Parathyroid adenoma (tissue), 2 donors: ENCODE measurements around the gene DPH7.

Experiments
- H2AFZ ChIP-seq: fragments of 300-600 bp; sonication (generic); one replicate; pipeline ENCODE4 v1.7.0; 2017; ENCODE audit warnings: antibody characterized with exemption, mild to moderate bottlenecking
- H3K27ac ChIP-seq: fragments of 300-600 bp; sonication (generic); one replicate; pipeline ENCODE4 v1.7.0; 2017
- H3K27me3 ChIP-seq: fragments of 300-600 bp; sonication (generic); one replicate; pipeline ENCODE4 v1.7.0; 2017; ENCODE audit warnings: low read length; ENCODE audit not compliant: control insufficient read depth, insufficient read depth
- H3K36me3 ChIP-seq: fragments of 300-600 bp; sonication (generic); one replicate; pipeline ENCODE4 v1.7.0; 2017; ENCODE audit warnings: low read length; ENCODE audit not compliant: control insufficient read depth, insufficient read depth
- H3K4me1 ChIP-seq: fragments of 300-600 bp; sonication (generic); one replicate; pipeline ENCODE4 v1.7.0; 2017; ENCODE audit warnings: control low read depth
- H3K4me2 ChIP-seq: fragments of 300-600 bp; sonication (generic); one replicate; pipeline ENCODE4 v1.7.0; 2017; ENCODE audit warnings: low read length
- H3K4me3 ChIP-seq: fragments of 300-600 bp; sonication (generic); one replicate; pipeline ENCODE4 v1.7.0; 2017; ENCODE audit warnings: low read depth, low read length
- H3K79me2 ChIP-seq: fragments of 300-600 bp; sonication (generic); one replicate; pipeline ENCODE4 v1.7.0; 2017; ENCODE audit warnings: control low read depth
- H3K9ac ChIP-seq: fragments of 300-600 bp; sonication (generic); one replicate; pipeline ENCODE4 v1.7.0; 2017; ENCODE audit warnings: mild to moderate bottlenecking
- H3K9me3 ChIP-seq: fragments of 300-600 bp; sonication (generic); one replicate; pipeline ENCODE4 v1.7.0; 2017; ENCODE audit warnings: low read length; ENCODE audit not compliant: control insufficient read depth
- CTCF ChIP-seq: fragments of 300-600 bp; sonication (generic); IDR thresholded peaks from one replicate; pipeline ENCODE4 v1.7.0; 2017; ENCODE audit warnings: antibody characterized with exemption, mild to moderate bottlenecking
- donor health status: primary hyperparathyroidism.

Gene DPH7

GRCh38 chr9:137612741-137613142 lies 34.0 kb upstream of the DPH7 start:
- no peak overlapping the region for H2AFZ ChIP-seq
- peaks cover 7% of the 10 kb centered on the region for H3K79me2 ChIP-seq
- H3K4me3 ChIP-seq, result peak overlapping the region; percentile 42
- H3K9ac ChIP-seq, result no peak overlapping the region
- no peak for TF ChIP-seq CTCF
- peak overlapping the region; percentile 61 for H3K27ac ChIP-seq
- peaks cover 7% of the 10 kb centered on the region for H3K4me1 ChIP-seq
- peak overlapping the region; percentile 65 for H3K4me2 ChIP-seq
- no peaks in the 10 kb centered on the region for H3K27me3 ChIP-seq
- no peaks in the 10 kb centered on the region for H3K9me3 ChIP-seq
- no peaks in the 10 kb centered on the region for H3K36me3 ChIP-seq

- H3K9ac ChIP-seq, result no peak overlapping the region
- H3K4me1 ChIP-seq, result peaks cover 12% of the 10 kb centered on the region
- peak overlapping the region; percentile 61 for H3K27ac ChIP-seq
These were observed 33.2 kb upstream of the DPH7 start for GRCh38 chr9:137611623-137612609.

GRCh38 chr9:137610944-137611343 lies 32.2 kb upstream of the DPH7 start:
- Histone ChIP-seq H3K9me3 (no peaks in the 10 kb centered on the region), H3K4me1 (peaks cover 17% of the 10 kb centered on the region), H3K79me2 (peaks cover 7% of the 10 kb centered on the region), H3K27me3 (no peaks in the 10 kb centered on the region), H2AFZ (no peak overlapping the region), H3K9ac (no peak overlapping the region), H3K4me3 (no peak overlapping the region), H3K4me2 (no peak overlapping the region), H3K36me3 (no peaks in the 10 kb centered on the region), H3K27ac (no peak overlapping the region)
- TF ChIP-seq CTCF, result no peak

More at GRCh38 chr9:137611623-137612609, 33.2 kb upstream of the DPH7 start:
- H3K9me3 ChIP-seq, result no peaks in the 10 kb centered on the region
- no peaks in the 10 kb centered on the region for H3K27me3 ChIP-seq
- H3K79me2 ChIP-seq, result peaks cover 7% of the 10 kb centered on the region
- H2AFZ ChIP-seq, result no peak overlapping the region
- peak overlapping the region; percentile 42 for H3K4me3 ChIP-seq
- H3K36me3 ChIP-seq, result no peaks in the 10 kb centered on the region
- TF ChIP-seq CTCF, result no peak
- peak overlapping the region; percentile 65 for H3K4me2 ChIP-seq

- H2AFZ ChIP-seq, result no peak overlapping the region
- H3K9ac ChIP-seq, result no peak overlapping the region
- H3K79me2 ChIP-seq, result peaks cover 7% of the 10 kb centered on the region
- no peak for TF ChIP-seq CTCF
- H3K4me3 ChIP-seq, result peak overlapping the region; percentile 52
- H3K27ac ChIP-seq, result no peak overlapping the region
- peaks cover 12% of the 10 kb centered on the region for H3K4me1 ChIP-seq
- H3K36me3 ChIP-seq, result no peaks in the 10 kb centered on the region
- no peaks in the 10 kb centered on the region for H3K9me3 ChIP-seq
- H3K4me2 ChIP-seq, result peak overlapping the region; percentile 71
- no peaks in the 10 kb centered on the region for H3K27me3 ChIP-seq
These were observed 28.6 kb upstream of the DPH7 start for GRCh38 chr9:137607141-137607857.
